Urothelium cell line (cell line): ENCODE results near the gene FPGT.
"Not testable (repeated sequence)": the region's sequence is repeated elsewhere in the genome, so short reads cannot be mapped to it uniquely, and the experiment has no call there.

Experiments
- DNase-seq: peaks from one replicate; pipeline ENCODE4 v3.0.0; 2011; ENCODE audit warnings: low spot score, mixed read lengths
- FAIRE-seq: peaks from 2 replicates; lab custom pipeline; 2011; peaks lifted over from hg19 to GRCh38; lab: Jason Lieb, UNC

FPGT gene

GRCh38 chr1:74253243-74253824 is 55.3 kb downstream of the FPGT start:
- DNase-seq, FAIRE-seq: not testable (repeated sequence)
